SKM-1 (cell line): ENCODE measurements around the gene KIF7.
"Not testable (repeated sequence)": the region's sequence is repeated elsewhere in the genome, so short reads cannot be mapped to it uniquely, and the experiment has no call there.

Source experiments
- DNase-seq: peaks from one replicate; lab custom pipeline; 2025; ENCODE audit not compliant: unreplicated experiment; lab: John Stamatoyannopoulos, UW

Gene KIF7

GRCh38 chr15:89654847-89655805 lies at the start of gene KIF7:
Gene KIF7, minus strand, starts transcription at chr15:89655467. Its CDS starts 2,537 bp downstream, at chr15:89652930.
- DNase-seq: no peak

GRCh38 chr15:89704411-89704810 lies 49.1 kb upstream of the KIF7 start:
- DNase-seq: no peak

GRCh38 chr15:89695198-89695597 lies 39.9 kb upstream of the KIF7 start:
- DNase-seq: no peak

GRCh38 chr15:89693696-89694095 lies 38.4 kb upstream of the KIF7 start:
- DNase-seq: no peak

- DNase-seq: no peak
Measured at GRCh38 chr15:89693091-89693490, 37.8 kb upstream of the KIF7 start.

- DNase-seq: peak; percentile 47
Measured at GRCh38 chr15:89690276-89691218, 35.3 kb upstream of the KIF7 start, which contains the start of the genes PEX11A and WDR93. Gene PEX11A, minus strand, starts transcription at chr15:89690754. Its CDS starts 122 bp downstream, at chr15:89690632. Gene WDR93, plus strand, starts transcription at chr15:89690811. Its CDS starts 10,936 bp downstream, at chr15:89701747.

- not testable (repeated sequence) for DNase-seq
Measured at GRCh38 chr15:89689930-89690275, 34.6 kb upstream of the KIF7 start.

GRCh38 chr15:89686522-89686921 lies 31.3 kb upstream of the KIF7 start:
- no peak for DNase-seq

- DNase-seq: no peak
Measured at GRCh38 chr15:89685995-89686394, 30.7 kb upstream of the KIF7 start.

- DNase-seq: no peak
Measured at GRCh38 chr15:89681146-89681545, 25.9 kb upstream of the KIF7 start.

GRCh38 chr15:89680282-89680873 lies 25.1 kb upstream of the KIF7 start:
- DNase-seq: no peak

GRCh38 chr15:89679212-89679611 lies 23.9 kb upstream of the KIF7 start, which contains the start of gene PLIN1:
Gene PLIN1, minus strand, starts transcription at chr15:89679367. Its CDS starts 1,878 bp downstream, at chr15:89677489.
- DNase-seq: no peak

- DNase-seq: no peak
Measured at GRCh38 chr15:89677381-89677780, 22.1 kb upstream of the KIF7 start.

GRCh38 chr15:89675606-89676005 lies 20.3 kb upstream of the KIF7 start:
- no peak for DNase-seq

GRCh38 chr15:89674526-89674925 lies 19.3 kb upstream of the KIF7 start:
- DNase-seq: no peak

GRCh38 chr15:89673165-89673512 lies 17.9 kb upstream of the KIF7 start:
- DNase-seq: no peak

GRCh38 chr15:89672221-89673164 lies 17.2 kb upstream of the KIF7 start:
- DNase-seq: no peak

GRCh38 chr15:89671687-89672086 lies 16.4 kb upstream of the KIF7 start:
- no peak for DNase-seq

- DNase-seq: no peak
Measured at GRCh38 chr15:89670971-89671560, 15.8 kb upstream of the KIF7 start.

- DNase-seq: no peak
Measured at GRCh38 chr15:89669941-89670340, 14.7 kb upstream of the KIF7 start.
